Bronchial epithelial cell (primary cell): Measurements from ENCODE around the gene CAMSAP3. TPM values are rescaled to one million over a fixed set of nuclear protein-coding genes. Genes with fewer than 3 reads are reported as not detected.

ENCODE experiments used
- DNase-seq: peaks from one replicate; pipeline ENCODE4 v3.0.0-alpha.2; 2010; ENCODE audit warnings: low read depth
- FAIRE-seq: peaks from 2 replicates; lab custom pipeline; 2011; peaks lifted over from hg19 to GRCh38; lab: Jason Lieb, UNC
- H3K27me3 ChIP-seq: 2 replicates; pipeline ENCODE4 v1.5.1; 2011; ENCODE audit warnings: low read length; ENCODE audit not compliant: control insufficient read depth, insufficient read depth
- H3K36me3 ChIP-seq: 2 replicates; pipeline ENCODE4 v1.5.1; 2011; ENCODE audit warnings: low read length; ENCODE audit not compliant: control insufficient read depth, insufficient read depth
- H3K4me3 ChIP-seq: 2 replicates; pipeline ENCODE4 v1.5.1; 2011; ENCODE audit warnings: mild to moderate bottlenecking, low read depth, low read length, control low read depth
- total RNA-seq: library from RNA; depleted of rRNA; stranded (reverse); fragments of >200 nt; gene quantifications from 2 replicates; pipeline ENCODE4 v1.2.1, GENCODE V29; 2014
- TF ChIP-seq, protein P1 (sequence below): IDR thresholded peaks from 2 replicates; pipeline ENCODE4 v1.5.1; 2011; ENCODE audit warnings: mild to moderate bottlenecking, moderate library complexity, low read length, control low read depth, inconsistent platforms; ENCODE audit not compliant: insufficient read depth, severe bottlenecking

The CAMSAP3 gene
- total RNA-seq, 1 donor from 2014 or later: 2.4 TPM

DNA sequence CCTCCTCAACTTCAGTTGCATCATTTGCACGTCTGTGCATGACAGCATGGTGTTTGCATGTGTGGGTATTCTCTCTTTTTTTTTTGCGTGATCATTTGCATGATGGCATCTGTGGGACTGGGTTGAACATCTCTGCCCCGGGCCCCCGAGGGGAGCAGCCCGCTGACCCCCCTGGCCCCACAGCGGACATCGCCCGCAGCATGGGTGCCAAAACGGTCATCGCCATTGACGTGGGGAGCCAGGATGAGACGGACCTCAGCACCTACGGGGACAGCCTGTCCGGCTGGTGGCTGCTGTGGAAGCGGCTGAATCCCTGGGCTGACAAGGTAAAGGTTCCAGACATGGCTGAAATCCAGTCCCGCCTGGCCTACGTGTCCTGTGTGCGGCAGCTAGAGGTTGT is 37.0 kb upstream of the CAMSAP3 start:
- H3K27me3 ChIP-seq: no peaks in the 10 kb centered on the region
- FAIRE-seq (no peak), DNase-seq (no peak)
- TF ChIP-seq, protein P1, sequence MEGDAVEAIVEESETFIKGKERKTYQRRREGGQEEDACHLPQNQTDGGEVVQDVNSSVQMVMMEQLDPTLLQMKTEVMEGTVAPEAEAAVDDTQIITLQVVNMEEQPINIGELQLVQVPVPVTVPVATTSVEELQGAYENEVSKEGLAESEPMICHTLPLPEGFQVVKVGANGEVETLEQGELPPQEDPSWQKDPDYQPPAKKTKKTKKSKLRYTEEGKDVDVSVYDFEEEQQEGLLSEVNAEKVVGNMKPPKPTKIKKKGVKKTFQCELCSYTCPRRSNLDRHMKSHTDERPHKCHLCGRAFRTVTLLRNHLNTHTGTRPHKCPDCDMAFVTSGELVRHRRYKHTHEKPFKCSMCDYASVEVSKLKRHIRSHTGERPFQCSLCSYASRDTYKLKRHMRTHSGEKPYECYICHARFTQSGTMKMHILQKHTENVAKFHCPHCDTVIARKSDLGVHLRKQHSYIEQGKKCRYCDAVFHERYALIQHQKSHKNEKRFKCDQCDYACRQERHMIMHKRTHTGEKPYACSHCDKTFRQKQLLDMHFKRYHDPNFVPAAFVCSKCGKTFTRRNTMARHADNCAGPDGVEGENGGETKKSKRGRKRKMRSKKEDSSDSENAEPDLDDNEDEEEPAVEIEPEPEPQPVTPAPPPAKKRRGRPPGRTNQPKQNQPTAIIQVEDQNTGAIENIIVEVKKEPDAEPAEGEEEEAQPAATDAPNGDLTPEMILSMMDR: no peak
- H3K36me3 ChIP-seq: peaks cover 24% of the 10 kb centered on the region
- H3K4me3 ChIP-seq: no peak overlapping the region

DNA sequence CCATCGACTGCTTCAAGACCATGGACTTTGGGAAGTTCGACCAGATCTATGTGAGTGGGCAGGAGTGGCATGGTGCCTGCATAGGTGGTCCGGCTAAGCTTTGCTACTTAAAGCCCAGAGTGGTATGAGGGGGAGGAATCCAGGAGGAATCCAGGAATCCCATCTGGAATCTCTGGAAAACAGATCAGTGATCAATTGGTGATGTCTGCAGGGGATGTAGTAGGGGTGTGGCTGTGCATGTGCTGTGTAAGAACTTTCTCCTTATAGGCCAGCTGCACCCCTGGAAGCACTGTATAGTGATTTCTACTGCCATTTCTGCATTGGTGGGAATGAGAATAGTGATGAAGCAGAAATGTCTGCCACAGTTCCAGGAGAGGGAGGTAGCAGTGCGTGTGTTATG is 36.6 kb upstream of the CAMSAP3 start:
- TF ChIP-seq, protein P1: no peak
- FAIRE-seq: no peak
- no peaks in the 10 kb centered on the region for H3K27me3 ChIP-seq
- H3K36me3 ChIP-seq: peaks cover 24% of the 10 kb centered on the region
- no peak for DNase-seq
- H3K4me3 ChIP-seq: no peak overlapping the region

DNA sequence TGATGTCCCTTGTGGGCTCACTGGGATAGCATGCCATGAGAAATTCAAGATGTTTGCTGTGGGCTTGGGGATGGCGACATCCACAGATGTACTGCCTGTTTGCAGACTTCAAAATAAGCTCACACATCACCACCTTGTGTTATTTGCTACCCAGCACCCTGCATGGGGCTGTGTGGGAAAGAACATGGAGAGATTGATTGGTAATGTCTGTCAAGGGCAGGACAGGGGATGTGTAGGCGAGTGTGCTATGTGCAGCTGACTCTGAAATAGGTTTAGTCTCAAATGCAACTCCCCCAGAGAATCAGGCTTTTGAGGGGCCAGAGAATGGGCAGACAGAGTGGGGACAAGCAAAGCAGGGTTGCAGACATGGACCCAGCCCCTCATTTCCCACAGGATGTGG is 35.4 kb upstream of the CAMSAP3 start:
- no peak for FAIRE-seq

DNA sequence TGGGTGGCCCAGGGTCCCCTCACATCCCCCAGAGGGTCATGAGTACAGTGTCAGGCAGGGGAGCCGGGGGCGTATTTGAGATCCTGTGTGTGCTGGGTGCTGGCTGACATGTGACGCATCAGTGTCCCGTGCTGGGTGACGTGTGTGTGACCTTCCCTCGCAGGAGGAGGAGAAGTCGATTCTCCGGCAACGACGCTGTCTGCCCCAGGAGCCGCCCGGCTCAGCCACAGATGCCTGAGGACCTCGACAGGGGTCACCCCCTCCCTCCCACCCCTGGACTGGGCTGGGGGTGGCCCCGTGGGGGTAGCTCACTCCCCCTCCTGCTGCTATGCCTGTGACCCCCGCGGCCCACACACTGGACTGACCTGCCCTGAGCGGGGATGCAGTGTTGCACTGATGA is 34.3 kb upstream of the CAMSAP3 start:
- TF ChIP-seq, protein P1: no peak
- DNase-seq (no peak), FAIRE-seq (no peak)
- peaks cover 16% of the 10 kb centered on the region for H3K36me3 ChIP-seq
- no peak overlapping the region for H3K4me3 ChIP-seq
- no peaks in the 10 kb centered on the region for H3K27me3 ChIP-seq

More for the DNA sequence above, 35.4 kb upstream of the CAMSAP3 start:
- no peak overlapping the region for H3K4me3 ChIP-seq
- no peak for DNase-seq
- TF ChIP-seq, protein P1: no peak
- H3K27me3 ChIP-seq: no peaks in the 10 kb centered on the region
- peaks cover 18% of the 10 kb centered on the region for H3K36me3 ChIP-seq

DNA sequence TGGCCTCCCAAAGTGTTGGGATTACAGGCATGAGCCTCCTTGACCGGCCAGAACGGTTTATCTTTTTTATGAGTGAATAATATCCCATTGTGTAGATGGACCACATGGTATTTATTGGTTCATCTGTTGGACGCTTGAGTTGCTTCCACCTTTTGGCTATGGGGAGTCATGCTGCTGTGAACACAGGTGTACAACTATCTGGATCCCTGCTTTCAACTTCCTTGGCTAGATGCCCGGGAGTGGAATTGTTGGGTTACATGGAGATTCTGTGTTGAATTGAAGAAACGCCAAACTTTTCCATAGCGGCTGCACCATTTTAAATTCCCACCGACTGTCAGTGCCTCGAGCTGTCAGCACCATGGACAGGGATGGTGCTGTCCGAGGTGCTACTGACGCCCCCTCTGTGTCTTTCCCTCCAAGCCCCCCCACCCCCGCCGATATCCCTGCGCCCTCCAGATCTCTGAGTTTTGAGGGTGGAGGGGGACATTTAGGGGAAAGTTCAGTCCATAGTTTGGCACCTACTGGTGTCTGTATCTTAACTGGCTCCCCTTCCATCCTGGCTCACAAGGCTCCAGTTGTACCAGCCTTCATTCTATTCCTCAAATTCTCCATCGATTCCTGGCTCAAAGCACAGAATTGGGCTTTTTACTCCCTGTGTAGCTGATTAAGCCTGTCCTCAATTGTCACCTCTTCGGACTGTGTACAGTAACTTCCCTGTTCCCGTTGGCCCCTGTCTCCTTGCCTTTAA is 32.8 kb upstream of the CAMSAP3 start:
- Histone ChIP-seq H3K36me3 (peaks cover 5% of the 10 kb centered on the region), H3K4me3 (no peak overlapping the region), H3K27me3 (no peaks in the 10 kb centered on the region)
- FAIRE-seq (no peak), DNase-seq (no peak)
- TF ChIP-seq, protein P1: no peak

DNA sequence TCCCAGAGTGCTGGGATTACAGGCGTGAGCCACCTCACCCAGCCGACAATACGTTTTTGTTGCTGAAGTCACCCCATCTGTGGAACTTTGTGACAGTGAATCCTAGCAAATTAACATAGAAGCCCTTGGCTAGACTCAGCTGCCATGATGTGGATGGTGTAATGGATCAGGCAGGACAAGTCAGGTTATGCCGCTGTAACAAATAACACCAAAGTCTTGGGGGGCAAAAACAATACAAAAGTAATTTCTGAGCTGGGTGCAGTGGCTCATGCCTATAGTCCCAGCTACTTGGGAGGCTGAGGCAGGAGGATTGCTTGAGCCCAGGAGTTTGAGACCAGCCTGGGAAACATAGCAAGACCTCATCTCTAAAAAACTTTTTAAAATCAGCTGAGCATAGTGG is 30.8 kb upstream of the CAMSAP3 start:
- FAIRE-seq (no peak), DNase-seq (no peak)
- TF ChIP-seq, protein P1: no peak
- Histone ChIP-seq H3K36me3 (peaks cover 2% of the 10 kb centered on the region), H3K27me3 (no peaks in the 10 kb centered on the region), H3K4me3 (no peak overlapping the region)
